ENCODE data around the gene NF1.

The NF1 gene

DNA sequence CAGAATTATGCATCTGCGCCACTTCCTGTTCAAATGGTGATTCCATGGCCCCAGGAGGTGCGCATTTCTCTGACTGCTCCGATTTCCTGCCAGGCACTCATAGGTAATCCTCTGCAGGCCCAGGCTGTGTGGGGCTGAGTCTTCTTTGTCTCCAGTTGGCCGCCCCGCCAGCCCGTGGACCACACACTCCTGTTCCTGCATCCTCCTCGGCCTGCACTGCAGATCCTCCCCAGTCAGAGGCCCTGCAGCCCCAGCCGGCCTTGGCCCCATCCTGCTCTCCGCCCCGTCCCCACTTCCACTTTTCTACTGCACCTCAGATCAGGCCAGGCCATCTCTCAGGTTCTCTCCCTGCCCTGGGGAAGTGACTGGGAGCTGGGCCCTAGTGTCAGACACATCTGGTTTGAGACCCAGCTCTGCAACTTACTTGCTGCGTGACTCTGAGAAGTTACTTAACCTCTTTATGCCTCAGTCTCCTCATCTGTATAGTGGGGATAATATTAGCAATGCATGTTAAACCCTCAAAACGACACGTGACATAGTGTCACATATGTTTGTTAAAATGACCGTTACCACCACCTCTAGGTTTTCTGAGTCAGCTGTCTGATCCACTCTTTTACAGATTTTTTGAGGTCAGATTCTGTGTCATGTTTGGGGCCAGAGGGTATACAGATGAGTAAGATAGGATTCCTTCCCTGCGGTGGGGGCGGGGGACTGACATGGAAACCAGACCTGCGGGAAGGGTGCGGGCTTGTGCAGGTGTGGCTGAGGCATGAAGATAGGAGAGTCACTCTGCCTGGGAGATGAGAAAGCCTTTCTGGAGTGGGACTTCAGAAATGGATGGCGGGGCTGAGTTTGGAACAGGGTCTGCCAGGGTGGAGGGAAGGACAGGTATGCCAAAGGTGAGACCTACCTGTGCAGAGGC is 309.5 kb downstream of the NF1 start:
- DNase-seq (ENCODE audit: low spot score): no peak

DNA sequence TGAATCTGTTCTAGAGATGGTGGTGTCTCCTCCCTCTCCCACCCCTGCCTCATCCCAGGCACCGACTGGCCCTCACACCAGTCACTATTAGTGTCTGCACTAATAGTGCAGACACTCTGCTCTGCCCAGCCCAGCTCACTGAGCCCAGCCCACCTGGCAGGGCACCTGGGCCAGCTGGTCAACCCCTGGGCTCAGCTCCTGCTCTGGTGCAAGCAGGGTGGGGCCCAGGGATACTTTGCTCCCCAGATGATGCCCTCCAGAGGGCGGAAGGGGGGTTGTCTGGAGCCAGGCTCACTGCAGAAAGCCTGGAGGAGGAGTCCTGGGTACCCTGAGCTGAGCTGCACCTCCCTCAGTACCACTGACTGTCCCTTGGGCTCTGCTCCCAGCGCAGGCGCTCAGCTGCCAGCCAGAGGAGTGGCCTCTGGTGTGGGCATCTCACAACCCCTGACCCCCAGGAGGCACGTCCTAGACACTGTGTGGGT is 311.2 kb downstream of the NF1 start:
- DNase-seq (ENCODE audit: low spot score): no peak

DNA sequence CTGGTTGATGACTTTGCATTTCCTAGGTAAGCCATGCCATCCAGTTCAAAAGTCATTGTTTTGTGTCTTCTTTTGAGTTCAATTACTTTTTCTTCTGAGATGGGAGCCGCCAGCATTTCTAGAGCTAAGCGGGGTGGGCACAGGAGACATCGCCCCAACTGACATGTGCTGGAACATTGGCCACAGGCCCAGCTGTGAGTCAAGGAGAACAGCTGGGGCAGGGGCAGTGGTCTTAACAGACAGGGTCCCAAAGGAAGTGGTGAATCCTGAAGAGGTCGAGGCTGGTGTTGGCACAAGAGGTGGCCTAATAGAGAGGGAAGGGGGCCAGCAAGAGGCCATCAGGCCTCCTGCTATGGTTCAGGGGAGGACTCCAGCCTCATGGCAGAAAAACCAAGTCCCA is 313.8 kb downstream of the NF1 start:
- no peak for DNase-seq (ENCODE audit: low spot score)

DNA sequence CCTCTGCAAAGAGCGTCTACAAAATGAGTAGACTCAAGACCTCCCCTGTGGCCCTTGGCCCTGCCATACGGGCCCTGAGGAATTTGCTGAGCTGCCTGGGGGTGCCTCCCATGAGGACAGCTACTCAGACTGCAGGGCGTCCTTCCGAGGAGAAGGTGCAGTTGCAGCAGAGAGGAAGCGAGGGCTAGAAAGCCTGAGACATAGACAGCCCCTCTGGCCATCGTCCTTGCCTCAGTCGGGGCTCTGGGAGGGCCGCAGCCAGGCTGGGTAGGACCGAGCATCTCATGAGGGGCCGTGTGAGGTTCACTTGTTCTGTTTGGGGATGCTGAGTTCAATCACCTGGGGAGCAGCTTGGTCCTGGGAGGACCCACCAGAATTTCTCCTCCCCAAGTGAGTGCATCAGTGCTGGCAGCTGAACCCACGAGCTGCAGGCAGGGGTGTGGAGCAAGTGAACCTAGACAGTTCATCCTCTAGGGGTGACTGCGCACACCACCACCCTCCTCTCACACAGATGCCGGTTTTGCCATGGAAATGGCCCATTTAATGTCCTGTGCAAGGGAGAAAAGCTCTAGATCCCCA is 317.0 kb downstream of the NF1 start:
- no peak for DNase-seq (ENCODE audit: low spot score)

DNA sequence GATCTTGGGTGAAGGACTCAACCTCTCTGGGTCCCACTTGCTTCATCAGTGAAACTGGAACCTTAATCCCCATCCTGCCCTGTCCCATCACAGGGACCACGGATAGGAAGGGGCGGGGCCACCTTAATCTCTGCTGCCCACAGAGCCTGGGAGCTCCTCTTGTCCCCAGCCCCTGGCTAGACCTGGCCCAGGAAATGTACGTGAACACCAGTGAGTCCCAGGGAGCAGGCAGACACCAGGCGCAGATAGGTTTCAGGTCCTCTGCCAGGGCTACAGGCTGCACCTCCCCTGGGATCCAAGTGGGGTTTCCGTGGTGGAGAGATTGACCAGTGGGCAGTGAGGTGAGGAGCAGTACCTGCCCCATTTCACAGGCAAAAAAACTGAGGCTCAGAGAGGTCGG is 317.7 kb downstream of the NF1 start:
- no peak for DNase-seq (ENCODE audit: low spot score)

DNA sequence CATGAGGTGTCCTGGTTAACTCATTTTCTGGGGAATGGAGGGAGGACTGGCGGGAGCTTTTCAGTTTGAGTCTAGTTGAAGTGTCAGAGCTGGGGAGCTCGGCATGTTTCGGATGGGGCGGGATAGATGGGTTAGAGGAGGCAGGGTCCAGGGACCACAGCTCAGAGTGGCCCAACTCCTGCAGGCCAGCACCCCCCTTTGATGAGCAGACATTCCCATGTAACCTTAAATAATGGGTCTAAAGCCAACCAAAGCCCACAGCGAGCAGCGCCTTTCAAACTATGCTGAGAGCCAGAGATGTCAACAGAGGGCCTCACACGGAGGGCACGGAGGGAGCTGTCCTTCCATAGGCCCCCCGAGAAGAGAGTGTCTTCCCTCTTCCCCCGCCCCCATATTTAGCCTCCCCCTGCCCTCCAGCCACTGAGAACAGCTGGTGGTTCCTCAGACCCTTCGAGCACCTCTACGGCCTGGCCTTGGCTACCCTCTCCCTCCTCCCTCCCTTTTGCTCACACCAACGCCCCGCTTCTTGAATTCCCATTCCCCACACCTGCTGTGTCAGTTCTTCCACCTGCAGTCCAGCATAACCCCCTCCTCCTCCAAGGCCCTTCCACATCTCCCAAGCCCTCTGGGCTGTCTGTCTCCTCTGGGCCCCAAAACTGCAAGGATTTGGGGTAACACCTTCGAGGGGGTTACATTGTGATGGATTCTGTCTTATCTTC is 318.5 kb downstream of the NF1 start:
- no peak for DNase-seq (ENCODE audit: low spot score)

DNA sequence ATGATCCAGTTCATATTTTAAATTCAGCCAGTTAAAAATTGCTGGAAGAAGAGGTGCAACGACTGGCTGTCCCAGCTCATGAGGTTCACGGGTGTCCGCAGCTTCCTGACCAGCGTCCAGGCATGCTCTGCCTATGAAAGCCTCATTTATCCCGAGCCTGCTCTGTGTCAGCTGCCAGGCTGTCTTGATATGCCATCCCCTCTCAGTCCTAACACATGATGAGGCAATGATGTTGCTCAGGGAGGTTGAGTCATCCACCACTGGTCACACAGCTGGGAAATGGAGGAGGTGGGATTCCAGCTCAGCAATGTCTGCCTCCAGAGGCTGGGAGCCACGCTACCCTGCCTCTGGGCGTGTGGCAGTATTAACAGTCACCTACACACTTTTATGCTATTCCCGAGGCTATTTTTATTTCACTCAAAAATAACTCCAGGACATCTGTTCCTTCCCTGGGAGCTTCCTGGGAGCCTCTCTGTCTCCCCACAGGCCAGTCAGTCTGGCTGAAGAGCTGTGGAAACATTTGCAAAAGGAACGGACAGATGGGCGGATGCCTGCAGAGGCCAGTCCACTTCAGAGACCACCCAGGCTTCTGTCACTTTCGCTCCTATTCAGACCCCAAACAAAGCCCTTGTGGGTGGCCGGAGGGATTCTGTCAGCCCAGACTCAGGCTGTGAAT is 319.2 kb downstream of the NF1 start:
- no peak for DNase-seq (ENCODE audit: low spot score)

DNA sequence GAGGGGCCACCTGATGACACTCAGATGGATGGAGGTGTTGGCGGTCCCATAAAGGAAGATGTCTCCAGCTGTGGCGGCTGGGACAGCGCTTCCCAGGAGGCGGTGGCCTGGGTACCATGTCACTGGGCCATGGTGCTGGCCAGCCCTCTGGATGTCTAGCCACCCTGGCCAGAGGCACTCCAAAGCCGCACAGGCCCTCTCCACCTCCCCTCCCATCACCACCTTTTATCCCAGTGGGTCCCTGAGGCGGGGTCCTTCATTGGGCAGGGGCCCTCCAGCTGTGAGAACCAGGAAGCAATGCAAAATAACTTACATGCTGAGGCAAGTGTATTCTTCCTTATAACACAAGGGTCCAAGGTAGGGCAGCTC is 319.8 kb downstream of the NF1 start:
- no peak for DNase-seq (ENCODE audit: low spot score)

DNA sequence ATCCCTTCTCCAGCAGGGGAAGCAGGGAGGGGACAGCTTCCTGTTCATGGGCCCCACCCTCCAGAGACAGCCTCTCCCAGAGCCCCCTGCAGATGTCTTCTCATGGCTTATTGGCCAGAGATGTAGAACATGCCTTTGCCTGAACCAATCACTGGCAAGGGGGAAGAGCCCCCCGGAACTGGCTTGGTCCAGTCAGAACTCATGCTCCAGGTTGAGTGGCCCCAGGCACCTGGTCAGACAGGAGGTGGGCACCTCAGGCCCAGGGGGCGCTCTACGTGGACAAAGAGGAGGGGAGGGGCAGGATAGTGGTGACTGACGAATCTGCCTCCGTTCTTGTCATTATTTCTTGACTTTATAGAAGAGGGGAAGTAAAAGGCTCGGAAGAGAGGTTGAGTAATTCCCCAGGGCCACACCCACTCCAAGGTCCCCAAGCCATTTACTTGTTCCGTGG is 320.3 kb downstream of the NF1 start:
- no peak for DNase-seq (ENCODE audit: low spot score)

DNA sequence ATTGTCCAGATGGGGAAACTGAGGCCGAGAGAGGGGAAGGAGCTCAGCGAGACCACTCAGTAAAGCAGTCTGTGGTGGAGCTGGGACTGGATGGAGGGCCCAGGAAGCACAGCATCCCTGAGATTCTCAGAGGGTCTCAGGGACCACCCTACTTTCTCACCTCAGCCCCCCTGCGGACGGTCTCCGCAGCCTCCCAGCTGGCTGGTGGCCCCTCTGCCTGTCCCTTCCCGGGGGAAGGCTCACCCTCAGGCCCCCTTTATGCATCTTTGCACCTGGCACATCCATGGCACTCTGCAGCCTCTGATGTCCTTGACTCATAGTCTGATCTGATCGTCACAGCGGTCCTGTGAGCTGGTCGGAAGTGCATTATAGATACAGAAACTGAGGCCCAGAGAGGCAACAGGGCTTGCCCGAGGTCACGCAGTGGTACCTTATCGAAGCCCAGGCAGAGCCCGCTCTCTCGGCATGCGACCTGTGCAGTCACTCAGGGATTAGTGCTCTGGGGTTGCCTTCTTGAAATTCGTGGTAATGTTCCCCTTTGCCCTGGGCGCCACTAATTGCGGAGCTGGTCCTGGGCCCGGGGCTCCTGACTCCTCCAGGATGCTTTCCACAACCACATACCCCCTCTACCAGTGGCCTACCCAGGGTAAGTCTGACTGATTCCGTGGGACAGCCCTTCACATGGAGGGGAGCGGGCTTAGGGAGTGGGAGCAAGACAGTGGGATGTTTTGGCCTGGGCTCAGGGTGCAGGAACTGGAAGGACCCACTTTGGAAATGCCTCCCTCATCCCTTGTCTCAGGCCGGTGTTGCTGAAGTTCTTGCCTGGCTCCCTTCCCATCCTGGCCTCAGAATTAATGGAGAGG is 321.1 kb downstream of the NF1 start:
- DNase-seq (ENCODE audit: low spot score): no peak

DNA sequence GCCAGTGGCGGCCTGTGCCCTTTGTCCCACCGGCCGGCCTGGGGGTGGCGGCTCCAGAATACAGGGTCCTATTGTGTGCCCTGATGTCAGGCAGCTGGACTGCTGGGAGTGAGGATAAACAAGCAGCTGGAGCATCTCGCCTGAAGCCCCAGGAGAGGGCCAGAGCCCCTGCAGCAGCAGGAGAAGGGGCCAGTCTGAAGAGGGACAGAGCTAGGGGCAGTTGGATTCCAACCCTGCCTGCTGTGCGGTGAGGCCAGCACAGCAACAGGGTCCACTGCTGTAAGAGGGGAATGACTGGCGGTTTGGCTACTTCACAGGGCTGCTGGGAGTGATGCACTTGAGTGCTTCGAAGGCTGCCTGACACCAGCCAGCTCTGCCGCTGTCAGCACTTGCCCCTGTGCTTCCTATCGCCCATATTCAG is 321.7 kb downstream of the NF1 start:
- DNase-seq (ENCODE audit: low spot score): no peak

DNA sequence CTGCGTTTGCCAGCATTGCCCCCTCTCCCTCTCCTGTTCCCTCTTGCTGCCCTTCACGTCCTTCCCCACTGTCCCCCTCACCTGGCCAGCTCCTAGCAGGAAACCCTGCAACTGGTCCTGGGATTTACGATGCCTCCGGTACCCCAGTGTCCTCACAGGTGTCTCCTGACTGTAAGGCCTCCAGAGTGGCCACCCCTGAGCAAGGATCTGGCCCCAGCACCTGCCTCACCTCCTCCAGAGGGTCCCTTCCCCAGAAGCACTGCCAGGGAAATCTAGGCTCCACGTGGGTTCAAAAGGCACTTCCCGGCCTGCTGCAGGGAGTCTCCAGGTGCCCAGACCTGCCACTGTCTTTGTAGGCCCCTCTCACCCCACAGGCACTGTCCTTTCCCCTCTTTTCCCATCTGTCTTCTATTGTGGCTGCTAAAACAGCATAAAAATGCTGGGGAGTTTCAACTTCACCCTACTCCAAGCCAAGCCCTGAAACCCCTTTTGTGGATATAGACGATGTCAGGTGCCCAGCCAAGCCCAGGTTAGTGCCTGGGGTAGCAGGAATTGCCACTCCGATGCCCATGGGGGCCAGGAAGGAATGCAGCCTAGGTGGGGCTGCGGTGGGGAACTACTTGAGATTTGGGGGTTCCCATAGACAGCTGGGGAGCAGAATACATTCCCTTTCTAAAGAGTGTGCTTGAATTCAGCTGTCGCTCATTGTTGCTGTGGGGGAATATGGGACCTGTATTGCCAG is 322.4 kb downstream of the NF1 start:
- DNase-seq (ENCODE audit: low spot score): no peak

DNA sequence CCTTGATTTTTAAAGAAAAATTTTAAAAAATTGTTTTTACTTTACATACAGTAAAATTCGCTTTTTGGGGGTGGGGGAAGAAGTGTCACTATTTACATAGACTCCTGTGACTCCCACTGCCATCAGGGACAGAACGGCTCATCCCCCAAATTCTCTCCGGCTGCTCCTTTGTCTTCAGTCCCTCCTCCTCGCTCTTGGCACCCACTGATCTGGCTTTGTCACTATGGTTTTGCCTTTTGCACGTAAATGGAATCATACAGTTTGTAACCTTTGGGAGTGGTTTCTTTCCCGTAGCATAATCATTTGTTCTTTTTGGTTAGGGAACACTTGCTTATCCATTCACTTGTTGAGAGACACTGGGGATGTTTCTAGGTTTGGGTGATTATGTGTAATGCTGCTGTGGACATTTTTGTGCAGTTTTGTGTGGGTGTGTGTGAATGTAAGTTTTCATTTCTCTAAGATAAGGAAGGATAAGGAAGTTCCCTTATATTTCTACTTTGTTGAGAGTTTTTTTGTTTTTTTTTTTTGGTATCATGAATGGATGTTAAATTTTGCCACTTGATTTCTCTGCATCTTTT is 324.1 kb downstream of the NF1 start:
- DNase-seq (ENCODE audit: low spot score): no peak

DNA sequence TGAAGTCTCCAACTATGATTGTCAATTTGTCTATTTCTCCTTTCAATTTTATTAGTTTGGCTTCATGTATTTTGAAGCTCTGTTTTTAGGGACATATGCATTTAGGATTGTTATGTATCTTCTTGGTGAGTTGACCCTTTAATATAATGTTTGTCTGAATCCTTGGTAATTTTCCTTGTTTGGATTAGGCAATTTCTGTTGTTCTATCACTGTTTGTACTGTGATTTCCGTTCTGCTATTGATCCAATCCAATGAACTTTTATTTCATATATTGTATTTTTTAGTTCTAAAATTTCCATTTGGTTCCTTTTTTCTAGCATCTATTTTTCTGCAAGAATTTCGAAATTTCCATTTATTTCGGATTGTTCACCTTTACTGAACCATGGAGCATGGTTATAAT is 327.7 kb downstream of the NF1 start:
- no peak for DNase-seq (ENCODE audit: low spot score)

DNA sequence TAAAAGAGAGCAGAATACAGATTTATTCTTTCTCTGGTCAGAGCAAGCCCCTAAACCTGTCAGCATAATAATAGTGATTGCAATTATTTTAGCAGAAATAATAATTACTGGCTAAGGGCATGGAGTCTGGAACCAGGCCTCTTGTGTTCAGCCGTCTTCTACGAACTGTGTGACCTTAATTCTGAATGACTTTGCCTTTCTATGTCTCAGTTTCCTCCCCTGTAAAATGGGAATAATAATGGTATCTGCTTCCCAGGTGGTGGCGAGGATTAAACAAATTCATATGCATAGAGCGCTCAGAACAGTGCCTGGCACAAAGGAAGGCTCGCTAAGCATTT is 330.1 kb downstream of the NF1 start:
- DNase-seq (ENCODE audit: low spot score): no peak

DNA sequence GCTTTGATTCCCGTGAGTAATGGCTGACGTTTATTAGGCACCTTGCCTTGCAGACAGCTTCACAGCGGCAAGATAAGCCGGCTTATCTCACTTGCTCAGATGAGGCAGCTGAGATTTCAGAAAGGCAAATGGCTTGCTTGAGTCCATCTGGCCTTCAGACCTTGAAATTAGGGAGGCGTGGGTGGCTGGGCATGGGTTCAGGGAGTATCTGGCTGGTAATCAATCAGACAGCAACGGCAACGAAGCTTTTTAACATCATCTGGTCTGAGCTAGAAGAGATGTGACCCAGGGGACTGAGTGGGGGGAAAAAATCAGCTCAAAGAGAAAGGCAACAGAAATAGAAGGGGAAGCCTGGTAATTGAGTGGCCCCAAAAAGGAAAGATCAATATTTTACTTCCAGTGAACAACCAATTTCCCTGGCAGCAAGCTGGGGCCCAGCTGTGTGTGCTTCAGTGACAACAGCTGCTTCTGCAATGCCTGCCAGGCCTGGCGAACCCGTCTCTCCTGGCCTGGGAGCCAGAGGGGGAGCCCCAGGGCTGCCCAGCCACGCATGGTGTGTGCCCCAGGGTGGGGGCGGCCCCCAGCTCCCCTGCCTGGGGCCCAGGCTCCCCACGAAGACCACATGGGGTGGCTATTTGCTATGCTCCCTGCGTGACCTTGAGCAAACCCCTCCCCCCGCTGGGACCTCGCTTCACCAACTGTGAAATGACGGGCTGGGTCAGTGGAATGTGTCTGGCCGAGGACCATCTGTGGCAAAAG is 330.7 kb downstream of the NF1 start:
- DNase-seq (ENCODE audit: low spot score): no peak

Data from hematopoietic multipotent progenitor cell treated with erythropoietin and hydrocortisone succinate and interleukin-3 and kit ligand, for 17 days (in vitro differentiated cells).